DND-41 (cell line): Measurements from ENCODE around the gene CDH10.

Source experiments
- ATAC-seq: fragments of 200-7000 bp; cut with Tn5 transposase; 3 replicates; pipeline ENCODE4 v1.9.1; 2021; ENCODE audit warnings: low read depth; ENCODE audit not compliant: insufficient read depth
- DNase-seq: peaks from one replicate; pipeline ENCODE4 v3.0.0-alpha.2; 2020
- H2AFZ ChIP-seq: 2 replicates; pipeline ENCODE4 v1.6.0; 2012; ENCODE audit warnings: low read depth, low read length
- H3K27ac ChIP-seq: 2 replicates; pipeline ENCODE4 v1.5.1; 2012; ENCODE audit warnings: low read length, inconsistent platforms
- H3K27me3 ChIP-seq: fragments of 200-600 bp; sonication (generic); 2 replicates; pipeline ENCODE4 v1.6.0; 2012; ENCODE audit warnings: low read length, mild to moderate bottlenecking, inconsistent platforms; ENCODE audit not compliant: insufficient read depth, poor library complexity
- H3K36me3 ChIP-seq: 2 replicates; pipeline ENCODE4 v1.5.1; 2012; ENCODE audit warnings: low read length, inconsistent platforms; ENCODE audit not compliant: insufficient read depth
- H3K4me1 ChIP-seq: 2 replicates; pipeline ENCODE4 v1.5.1; 2012; ENCODE audit warnings: mild to moderate bottlenecking, low read length; ENCODE audit not compliant: insufficient read depth
- H3K4me2 ChIP-seq: 2 replicates; pipeline ENCODE4 v1.6.0; 2012; ENCODE audit warnings: mild to moderate bottlenecking, moderate library complexity, low read length, inconsistent platforms; ENCODE audit not compliant: insufficient read depth
- H3K4me3 ChIP-seq, 2 experiments: fragments of 200-600 bp in 1 of 2; shearing (Covaris generic) in 1 of 2; 2 replicates each; pipeline ENCODE4 v1.5.1; 2012 to 2016; ENCODE audit warnings: inconsistent platforms in 2 of 2, low read length in 2 of 2, mild to moderate bottlenecking in 2 of 2, low read depth in 1 of 2, moderate library complexity in 1 of 2
- H3K79me2 ChIP-seq: 2 replicates; pipeline ENCODE4 v1.6.0; 2012; ENCODE audit warnings: low read length, inconsistent platforms; ENCODE audit not compliant: insufficient read depth
- H3K9ac ChIP-seq: 2 replicates; pipeline ENCODE4 v1.6.0; 2012; ENCODE audit warnings: low read depth, mild to moderate bottlenecking, inconsistent platforms, low read length, moderate library complexity
- H3K9me3 ChIP-seq: 2 replicates; pipeline ENCODE4 v1.5.1; 2012; ENCODE audit warnings: low read length, moderate library complexity, mild to moderate bottlenecking, inconsistent platforms; ENCODE audit not compliant: insufficient read depth, severe bottlenecking
- H4K20me1 ChIP-seq: 2 replicates; pipeline ENCODE4 v1.6.0; 2012; ENCODE audit warnings: low read length; ENCODE audit not compliant: insufficient read depth
- EZH2 ChIP-seq: IDR thresholded peaks from 3 replicates; pipeline ENCODE4 v1.6.1; 2012; ENCODE audit warnings: borderline replicate concordance, low read depth, mild to moderate bottlenecking, moderate library complexity, low read length, inconsistent platforms; ENCODE audit not compliant: severe bottlenecking
- TF ChIP-seq, protein P1 (sequence below): IDR thresholded peaks from 2 replicates; pipeline ENCODE4 v1.5.1; 2012; ENCODE audit warnings: borderline replicate concordance, low read length, moderate library complexity, mild to moderate bottlenecking; ENCODE audit not compliant: poor library complexity, severe bottlenecking; ENCODE audit errors: extremely low read depth

The CDH10 gene

GRCh38 chr5:24602188-24602587, 42.6 kb downstream of the CDH10 start:
- no peaks in the 10 kb centered on the region for H3K4me1 ChIP-seq
- no peaks in the 10 kb centered on the region for H3K79me2 ChIP-seq
- H3K27me3 ChIP-seq: no peaks in the 10 kb centered on the region
- H2AFZ ChIP-seq: no peak overlapping the region
- TF ChIP-seq EZH2: no peak
- TF ChIP-seq, protein P1, sequence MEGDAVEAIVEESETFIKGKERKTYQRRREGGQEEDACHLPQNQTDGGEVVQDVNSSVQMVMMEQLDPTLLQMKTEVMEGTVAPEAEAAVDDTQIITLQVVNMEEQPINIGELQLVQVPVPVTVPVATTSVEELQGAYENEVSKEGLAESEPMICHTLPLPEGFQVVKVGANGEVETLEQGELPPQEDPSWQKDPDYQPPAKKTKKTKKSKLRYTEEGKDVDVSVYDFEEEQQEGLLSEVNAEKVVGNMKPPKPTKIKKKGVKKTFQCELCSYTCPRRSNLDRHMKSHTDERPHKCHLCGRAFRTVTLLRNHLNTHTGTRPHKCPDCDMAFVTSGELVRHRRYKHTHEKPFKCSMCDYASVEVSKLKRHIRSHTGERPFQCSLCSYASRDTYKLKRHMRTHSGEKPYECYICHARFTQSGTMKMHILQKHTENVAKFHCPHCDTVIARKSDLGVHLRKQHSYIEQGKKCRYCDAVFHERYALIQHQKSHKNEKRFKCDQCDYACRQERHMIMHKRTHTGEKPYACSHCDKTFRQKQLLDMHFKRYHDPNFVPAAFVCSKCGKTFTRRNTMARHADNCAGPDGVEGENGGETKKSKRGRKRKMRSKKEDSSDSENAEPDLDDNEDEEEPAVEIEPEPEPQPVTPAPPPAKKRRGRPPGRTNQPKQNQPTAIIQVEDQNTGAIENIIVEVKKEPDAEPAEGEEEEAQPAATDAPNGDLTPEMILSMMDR: no peak
- H3K4me2 ChIP-seq: no peak overlapping the region
- no peaks in the 10 kb centered on the region for H3K36me3 ChIP-seq
- H3K9me3 ChIP-seq: no peaks in the 10 kb centered on the region
- no peak overlapping the region for H3K9ac ChIP-seq
- ATAC-seq (no peak), DNase-seq (no peak)
- H3K4me3 ChIP-seq: no peak overlapping the region
- no peaks in the 10 kb centered on the region for H4K20me1 ChIP-seq
- H3K27ac ChIP-seq: no peak overlapping the region

- H3K4me1 ChIP-seq: no peaks in the 10 kb centered on the region
- H3K9ac ChIP-seq: no peak overlapping the region
- H3K36me3 ChIP-seq: no peaks in the 10 kb centered on the region
- no peak overlapping the region for H3K4me3 ChIP-seq
- H4K20me1 ChIP-seq: no peaks in the 10 kb centered on the region
- no peaks in the 10 kb centered on the region for H3K79me2 ChIP-seq
- TF ChIP-seq, protein P1: no peak
- TF ChIP-seq EZH2: no peak
- H3K4me2 ChIP-seq: no peak overlapping the region
- H3K27ac ChIP-seq: no peak overlapping the region
- DNase-seq: no peak
- no peaks in the 10 kb centered on the region for H3K27me3 ChIP-seq
- H3K9me3 ChIP-seq: no peaks in the 10 kb centered on the region
- no peak overlapping the region for H2AFZ ChIP-seq
- ATAC-seq: no peak
Observed at GRCh38 chr5:24598956-24599355, 45.8 kb downstream of the CDH10 start.

GRCh38 chr5:24595329-24595728, 49.4 kb downstream of the CDH10 start:
- no peak overlapping the region for H3K9ac ChIP-seq
- H3K4me3 ChIP-seq: no peak overlapping the region
- no peaks in the 10 kb centered on the region for H3K36me3 ChIP-seq
- ATAC-seq (no peak), DNase-seq (no peak)
- H3K4me2 ChIP-seq: no peak overlapping the region
- no peaks in the 10 kb centered on the region for H3K27me3 ChIP-seq
- no peak overlapping the region for H3K27ac ChIP-seq
- H2AFZ ChIP-seq: no peak overlapping the region
- no peak for TF ChIP-seq EZH2
- TF ChIP-seq, protein P1: no peak
- H3K79me2 ChIP-seq: no peaks in the 10 kb centered on the region
- no peaks in the 10 kb centered on the region for H3K9me3 ChIP-seq
- no peaks in the 10 kb centered on the region for H4K20me1 ChIP-seq
- no peaks in the 10 kb centered on the region for H3K4me1 ChIP-seq

DNA sequence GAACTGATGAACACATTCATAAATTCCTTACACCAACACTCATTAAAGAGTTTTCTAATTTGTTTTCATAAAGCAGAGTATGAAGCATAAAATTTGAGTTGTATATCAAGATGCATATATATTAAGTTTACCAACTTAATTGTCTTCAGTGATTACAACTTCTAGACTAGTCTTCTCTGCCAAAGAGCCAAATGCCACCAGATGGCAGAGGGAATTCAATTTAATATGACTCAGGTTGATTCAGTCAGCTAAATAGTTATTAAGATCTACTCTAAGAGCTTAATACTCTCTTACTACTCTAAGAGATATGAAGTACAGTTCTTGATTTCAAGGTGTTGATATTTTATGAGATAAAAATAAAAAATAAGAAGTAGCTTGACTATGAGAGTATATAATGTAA, 53.4 kb downstream of the CDH10 start:
- ATAC-seq (no peak), DNase-seq (no peak)
- H3K9me3 ChIP-seq: no peaks in the 10 kb centered on the region
- TF ChIP-seq EZH2: no peak
- TF ChIP-seq, protein P1: no peak
- no peak overlapping the region for H2AFZ ChIP-seq
- no peaks in the 10 kb centered on the region for H3K79me2 ChIP-seq
- H3K9ac ChIP-seq: no peak overlapping the region
- H3K36me3 ChIP-seq: no peaks in the 10 kb centered on the region
- H3K27me3 ChIP-seq: no peaks in the 10 kb centered on the region
- H3K4me2 ChIP-seq: no peak overlapping the region
- no peaks in the 10 kb centered on the region for H4K20me1 ChIP-seq
- H3K27ac ChIP-seq: no peak overlapping the region
- no peaks in the 10 kb centered on the region for H3K4me1 ChIP-seq
- H3K4me3 ChIP-seq: no peak overlapping the region
